HuH-7.5 (cell line): ENCODE results near the gene RBM8A.

Experiments used
- DNase-seq: peaks from one replicate; pipeline ENCODE4 v3.0.0; 2011; ENCODE audit warnings: low spot score

RBM8A gene

GRCh38 chr1:145918144-145918991 lies 8.9 kb downstream of the RBM8A start, which contains the start of gene PEX11B:
Gene PEX11B, minus strand, starts transcription at chr1:145918717. Its CDS starts 29 bp downstream, at chr1:145918688.
- DNase-seq = peak; percentile 63

- no peak for DNase-seq
These were observed 9.7 kb downstream of the RBM8A start for GRCh38 chr1:145917595-145917994.

GRCh38 chr1:145916745-145917144 lies 10.5 kb downstream of the RBM8A start:
- DNase-seq = no peak

- no peak for DNase-seq
These were observed 15.1 kb downstream of the RBM8A start for GRCh38 chr1:145912128-145912641.

GRCh38 chr1:145908653-145909052 lies 18.6 kb downstream of the RBM8A start:
- DNase-seq = no peak

DNA sequence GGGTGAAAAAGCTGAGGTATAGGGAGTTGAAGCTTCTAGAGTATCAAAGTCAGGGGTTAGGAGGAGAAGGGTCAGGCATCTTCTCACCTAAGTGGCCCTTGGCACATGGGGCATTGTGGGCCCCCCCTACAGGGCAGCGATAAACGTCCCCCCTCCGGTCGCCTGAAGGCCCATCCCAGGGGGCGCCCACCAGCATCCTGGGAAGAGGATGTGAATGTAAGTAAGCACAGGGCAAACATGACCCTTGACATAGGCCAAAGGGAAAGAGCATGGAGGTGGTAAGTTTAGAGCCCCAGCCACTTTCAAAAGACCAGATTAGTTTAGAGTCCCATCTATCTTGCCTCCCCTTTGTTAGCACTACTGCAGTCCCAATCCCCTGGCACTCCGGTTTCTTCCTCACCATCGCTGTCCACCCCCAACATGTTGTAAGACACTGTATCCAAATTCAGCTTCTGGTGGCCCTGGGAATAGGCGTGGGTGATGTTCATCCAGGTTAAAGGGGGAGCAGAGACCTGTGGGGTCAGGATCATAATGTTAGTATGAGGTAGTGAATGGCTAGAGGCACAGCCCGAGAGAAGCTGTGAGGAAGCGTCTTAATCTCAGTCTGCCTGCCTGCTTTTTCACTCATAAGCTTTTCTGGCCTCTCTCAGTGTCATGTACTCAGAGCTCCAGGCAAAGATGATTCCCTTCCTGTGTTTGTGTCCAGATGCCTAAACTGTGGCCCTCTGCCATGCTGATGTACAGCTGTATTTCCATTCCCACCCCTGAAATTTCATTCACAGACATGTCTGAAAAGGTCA lies 20.1 kb downstream of the RBM8A start:
- no peak for DNase-seq

DNA sequence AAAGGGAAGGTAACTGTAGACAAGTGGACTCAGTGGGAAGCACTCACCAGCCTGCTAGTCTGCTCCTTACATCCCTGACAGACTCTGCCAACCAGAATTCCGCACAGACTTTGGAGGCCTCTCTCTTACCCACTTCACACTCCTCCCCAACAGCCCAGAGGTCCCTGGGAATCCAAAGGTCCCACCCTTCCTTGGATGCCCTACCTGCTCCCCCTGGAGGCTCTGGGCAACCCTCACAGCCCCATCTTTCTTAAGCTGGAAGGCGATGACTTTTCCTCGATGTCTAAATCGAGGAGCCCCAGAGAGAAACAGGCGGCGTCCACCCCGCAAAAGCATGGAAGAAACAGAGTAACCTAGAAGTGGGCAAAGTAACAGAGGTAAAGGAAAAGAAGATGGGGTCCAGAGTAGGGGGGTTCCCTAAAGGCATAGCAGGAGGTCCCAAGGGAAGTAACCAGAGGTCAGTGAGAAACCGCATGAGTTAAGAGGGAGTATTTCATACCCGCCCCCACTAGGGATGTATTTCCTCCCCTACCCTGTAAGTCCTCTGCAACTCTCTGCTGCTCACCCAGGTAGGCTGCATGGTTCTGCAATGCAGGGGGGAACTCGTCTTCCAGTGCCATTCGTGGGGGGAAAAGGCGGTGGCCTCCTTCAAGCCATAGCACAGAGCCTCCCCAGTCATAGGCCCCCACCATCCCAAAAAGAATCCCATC lies 25.8 kb downstream of the RBM8A start:
- DNase-seq = no peak

- DNase-seq = no peak
These were observed 28.5 kb downstream of the RBM8A start for GRCh38 chr1:145898756-145899155.

GRCh38 chr1:145897969-145898368 lies 29.3 kb downstream of the RBM8A start:
- DNase-seq = no peak

DNA sequence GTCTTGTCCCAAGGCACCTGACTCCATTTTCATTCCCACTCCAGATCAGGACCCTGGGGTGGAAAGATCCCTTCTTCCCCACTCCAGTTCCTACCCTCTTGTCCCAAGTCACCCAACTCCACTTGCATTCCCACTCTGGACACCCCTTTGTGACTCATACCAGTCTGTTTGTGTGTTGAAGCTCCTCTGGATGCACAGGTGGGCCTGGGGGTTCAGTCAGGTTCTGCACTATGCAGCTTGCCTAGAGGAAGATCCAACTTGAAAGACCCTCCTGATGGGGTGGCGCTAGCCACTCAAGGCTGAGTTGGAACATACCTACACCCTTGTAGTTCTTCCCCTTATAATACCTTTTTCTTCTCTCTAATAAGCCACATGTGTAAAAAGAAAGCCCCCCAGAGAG lies 31.8 kb downstream of the RBM8A start:
- DNase-seq = no peak

DNA sequence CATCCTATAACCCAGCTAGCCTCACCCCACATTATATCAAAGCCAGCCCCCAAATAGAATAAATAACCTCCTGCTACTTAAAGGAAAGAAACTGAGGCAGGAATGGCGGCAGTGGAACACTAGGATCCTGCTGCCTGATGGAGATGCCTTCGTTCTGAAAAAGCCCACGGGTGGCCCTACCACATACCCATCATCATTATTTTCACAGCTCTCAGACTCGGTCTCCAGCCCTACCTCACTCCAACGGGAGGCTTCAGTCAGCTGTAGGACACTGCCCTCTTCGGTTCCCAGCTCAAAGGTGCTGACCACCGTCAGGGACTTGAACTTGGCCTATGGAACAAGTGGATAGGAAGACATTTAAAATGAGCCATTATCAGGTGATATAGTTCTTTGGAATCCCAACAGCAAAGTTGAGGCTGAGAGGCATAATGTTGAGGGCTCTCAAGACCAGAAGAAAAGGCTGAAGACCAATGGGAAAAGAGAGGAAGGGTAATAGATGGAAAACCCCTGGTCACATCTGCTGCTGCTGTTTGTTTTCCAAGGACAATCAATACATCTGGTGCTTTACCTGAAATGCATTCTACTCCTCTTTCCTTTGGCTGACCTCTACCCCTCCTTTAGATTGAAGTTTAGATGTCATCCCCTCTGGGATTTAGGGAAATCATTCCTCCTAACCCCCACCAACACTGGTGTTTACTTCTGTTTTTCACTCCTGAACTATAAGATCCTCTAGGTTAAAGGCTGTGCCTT lies 33.8 kb downstream of the RBM8A start:
- no peak for DNase-seq

DNA sequence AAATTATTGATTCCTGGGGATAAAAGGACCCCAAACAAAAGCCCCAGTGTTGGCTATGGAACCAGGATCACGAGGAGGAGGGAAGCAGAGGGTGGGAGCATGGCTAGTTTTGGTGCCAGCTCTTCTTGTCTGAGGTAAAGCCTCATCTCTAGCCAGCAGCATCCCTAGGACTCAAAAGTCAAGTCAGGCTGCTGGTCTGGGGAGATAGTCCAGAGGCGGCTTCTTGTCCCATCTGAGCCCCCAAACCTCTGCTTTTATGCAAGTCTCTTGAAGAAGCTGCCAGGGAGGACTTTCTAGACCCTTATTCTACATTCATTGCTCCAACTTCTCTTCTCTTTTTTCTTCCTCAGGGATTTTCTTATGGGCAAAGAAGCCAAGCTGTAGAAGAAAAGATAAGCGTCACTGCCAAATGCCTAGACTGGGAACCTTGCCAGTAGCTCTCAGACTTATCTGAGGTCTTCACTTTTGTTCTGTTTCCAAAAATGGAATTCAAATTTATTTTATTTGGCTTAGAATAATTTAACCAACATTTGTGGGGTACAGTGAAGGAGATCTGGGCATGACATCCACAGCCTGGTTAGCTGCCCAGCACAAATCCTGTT lies 34.7 kb downstream of the RBM8A start:
- DNase-seq = no peak

DNA sequence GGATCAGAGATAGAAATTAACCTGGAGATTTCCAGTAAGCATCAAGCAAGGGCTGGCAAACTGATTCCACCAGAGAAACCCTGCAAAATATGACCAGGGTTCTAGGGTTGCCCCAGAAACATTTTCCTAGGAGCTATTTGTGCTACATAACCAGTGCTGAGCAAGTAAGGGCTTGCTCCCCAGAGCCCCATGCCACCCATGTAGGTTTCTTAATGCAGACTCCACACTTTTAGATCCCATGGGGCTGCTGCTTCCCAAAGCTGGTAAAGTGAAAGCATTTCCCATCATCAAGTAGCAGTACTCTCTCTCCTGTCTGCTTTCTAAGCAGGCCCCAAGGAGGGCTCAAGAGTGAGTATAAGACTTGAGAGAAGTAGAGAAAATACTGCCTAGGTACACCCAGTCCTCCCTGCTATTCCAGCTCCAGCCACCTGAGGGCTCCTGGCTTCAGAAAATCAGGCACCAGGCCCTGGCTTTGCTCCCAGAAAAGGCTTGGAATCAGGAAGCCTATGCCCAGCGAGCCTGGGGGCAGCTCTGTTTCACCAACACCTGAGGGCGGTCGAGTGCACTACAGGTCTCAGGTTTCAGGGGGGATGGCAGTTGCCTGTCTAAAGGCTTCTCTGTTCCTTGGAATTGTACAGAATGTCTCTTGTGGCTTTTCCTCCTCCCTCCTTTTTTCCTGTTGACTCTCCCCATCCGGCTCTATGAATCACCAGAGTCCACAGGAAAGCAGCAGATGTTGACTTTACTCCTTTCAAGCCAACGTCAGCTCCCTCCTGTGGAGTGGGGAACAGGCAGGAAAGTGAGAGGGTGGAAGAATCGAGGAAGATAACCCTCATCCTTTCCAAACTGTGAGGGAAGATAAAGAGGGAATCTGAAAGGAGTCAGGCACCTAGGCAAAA lies 35.4 kb downstream of the RBM8A start:
- DNase-seq = peak; percentile 89

GRCh38 chr1:145891143-145891542 lies 36.1 kb downstream of the RBM8A start:
- DNase-seq = no peak

- no peak for DNase-seq
These were observed 37.6 kb downstream of the RBM8A start for GRCh38 chr1:145889722-145890121.

GRCh38 chr1:145887631-145888030 lies 39.7 kb downstream of the RBM8A start:
- no peak for DNase-seq

DNA sequence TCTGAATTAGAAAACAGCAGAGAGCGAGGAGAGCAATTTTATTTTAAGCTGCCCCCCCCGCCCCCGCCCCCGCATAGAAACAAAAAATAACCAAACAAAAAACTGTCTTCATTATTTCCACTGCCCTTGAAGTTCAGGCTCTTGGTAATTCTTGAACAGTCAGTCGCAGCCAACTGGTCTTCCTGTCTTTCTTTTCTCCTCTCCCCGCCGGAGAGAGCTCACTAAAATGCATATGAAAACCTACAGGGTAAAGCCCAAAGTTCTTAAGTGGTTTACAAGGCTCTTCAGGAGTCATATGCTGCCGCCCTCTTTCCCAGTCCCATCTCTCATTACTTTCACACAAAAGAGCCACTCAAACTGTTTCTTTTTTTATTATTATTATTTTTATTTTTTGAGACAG lies 40.5 kb downstream of the RBM8A start:
- no peak for DNase-seq

DNA sequence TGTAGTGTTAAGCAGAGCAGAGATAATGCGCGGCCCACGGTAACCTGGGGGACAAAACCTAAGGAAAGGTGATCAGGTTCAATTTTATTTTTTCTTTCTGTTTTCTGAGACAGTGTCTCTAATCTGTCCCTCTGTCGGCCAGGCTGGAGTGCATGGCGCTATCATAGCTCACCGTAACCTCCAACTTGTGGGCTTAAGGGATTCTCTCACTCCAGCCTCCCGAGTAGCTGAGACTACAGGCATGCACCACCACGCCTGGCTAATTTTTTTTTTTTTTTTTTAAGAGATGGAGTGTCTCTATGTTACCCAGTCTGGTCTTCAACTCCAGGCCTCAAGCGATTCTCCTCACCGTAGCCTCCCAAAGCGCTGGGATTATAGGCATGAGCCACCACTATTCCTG lies 40.9 kb downstream of the RBM8A start:
- DNase-seq = no peak

DNA sequence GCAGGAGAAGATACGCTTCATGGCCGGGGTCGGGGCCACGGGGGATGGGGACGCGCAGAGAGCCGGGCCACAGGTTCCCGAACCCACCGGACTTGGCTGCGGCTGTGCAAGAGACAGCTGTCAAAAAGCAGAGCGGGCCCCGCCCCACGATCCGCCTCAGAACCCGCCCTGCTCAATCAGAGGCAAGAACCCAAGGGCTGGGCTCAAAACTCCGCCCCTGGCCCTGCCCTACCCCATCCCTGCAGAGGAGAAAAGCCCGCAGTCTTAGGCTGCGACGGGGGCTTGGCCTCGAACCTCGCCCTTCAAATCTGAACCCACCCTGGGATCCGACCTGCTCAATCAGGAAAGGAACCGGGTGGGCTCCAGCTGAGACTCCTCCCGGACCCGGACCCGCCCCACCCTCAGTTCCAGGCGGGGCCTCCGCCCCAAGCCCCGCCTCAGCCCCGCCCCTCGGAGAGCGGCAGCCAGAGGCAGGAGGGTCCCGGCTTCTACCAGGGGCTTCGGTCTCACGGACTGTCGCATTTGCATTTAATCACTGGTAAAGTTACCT lies 41.5 kb downstream of the RBM8A start, which contains the start of gene ANKRD35:
ANKRD35 (minus strand) TSS at position 129 of the 550 bp plus-strand sequence; CDS start at position 21, 108 bp downstream.
- DNase-seq = peak; percentile 93

DNA sequence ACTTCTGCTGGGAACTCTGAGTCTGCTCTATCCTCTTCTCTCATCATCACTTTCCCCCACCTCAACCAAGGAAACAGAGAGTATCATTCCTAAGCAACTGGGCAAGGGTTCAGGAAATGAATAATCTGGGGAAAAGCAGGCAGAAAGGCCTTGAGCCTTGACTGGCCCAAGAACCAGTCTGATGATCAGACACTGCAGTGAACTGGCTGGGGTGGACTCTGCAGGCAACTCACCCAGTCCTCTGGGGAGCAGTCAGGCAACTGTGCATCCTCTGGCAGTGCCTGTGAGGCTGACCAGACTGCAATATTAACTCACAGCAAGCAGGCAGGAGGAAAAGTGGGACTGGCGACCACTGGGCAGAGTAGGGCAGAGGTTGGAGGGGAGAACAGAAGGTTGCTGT lies 42.6 kb downstream of the RBM8A start:
- DNase-seq = no peak
